ENCODE results near the gene GGT1. TPM values are rescaled to one million over a fixed set of nuclear protein-coding genes. Genes with fewer than 3 reads are reported as not detected.
A peak's percentile ranks its signal among the peaks of the same experiment; 100 is the strongest.
"Not testable (repeated sequence)": the region's sequence is repeated elsewhere in the genome, so short reads cannot be mapped to it uniquely, and the experiment has no call there.

The GGT1 gene
- total and polyA plus RNA-seq, 5 donors from 2014 or later, result 12.9 to 23.4 (median 16.8) TPM

DNA sequence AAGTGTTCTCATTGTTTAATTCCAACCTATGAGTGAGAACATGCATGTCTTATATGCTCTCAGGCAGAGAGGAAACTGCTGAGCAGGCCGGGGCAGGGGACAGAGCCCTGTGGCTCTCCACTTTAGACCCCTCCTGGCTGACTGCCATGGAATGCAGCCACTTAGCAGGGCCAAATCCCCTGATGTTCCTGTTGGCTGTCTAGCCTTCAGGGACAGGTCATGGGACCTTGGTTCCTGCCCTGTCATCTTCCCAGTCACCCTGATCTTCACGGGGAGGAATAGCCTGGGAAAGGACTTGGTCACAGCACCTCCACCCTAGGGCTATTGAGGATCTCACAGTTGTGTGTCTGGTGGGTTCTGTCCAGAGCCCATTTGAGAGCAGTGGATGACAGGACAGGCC is 3.3 kb downstream of the GGT1 start:
- Mint-ChIP-seq H3K4me3 (peak overlapping the region in 2 of 4 donors; percentile 22 to 47), H3K27ac (peak overlapping the region in 2 of 3 donors; percentile 20 to 25), H3K4me1 (peaks cover 4 to 39% (median 13%) of the 10 kb centered on the region in 4 donors)
- not testable (repeated sequence) for ATAC-seq (ENCODE audit: low read depth in 2 of 2); H3K27me3 Mint-ChIP-seq; H3K36me3 ChIP-seq (ENCODE audit: control insufficient read depth, insufficient read depth, low read length); H3K36me3 Mint-ChIP-seq; H3K9me3 Mint-ChIP-seq; H3K9me3 ChIP-seq (ENCODE audit: control insufficient read depth in 2 of 2, low read length in 2 of 2); H3K27ac ChIP-seq (ENCODE audit: insufficient read depth, low read length, poor library complexity, severe bottlenecking); H3K27me3 ChIP-seq (ENCODE audit: control insufficient read depth, insufficient read depth, low read length); DNase-seq; H3K4me3 ChIP-seq (ENCODE audit: low read depth, low read length)
- H3K4me1 ChIP-seq (ENCODE audit: control insufficient read depth, insufficient read depth, low read length, poor library complexity, severe bottlenecking), result peaks cover 12% of the 10 kb centered on the region

DNA sequence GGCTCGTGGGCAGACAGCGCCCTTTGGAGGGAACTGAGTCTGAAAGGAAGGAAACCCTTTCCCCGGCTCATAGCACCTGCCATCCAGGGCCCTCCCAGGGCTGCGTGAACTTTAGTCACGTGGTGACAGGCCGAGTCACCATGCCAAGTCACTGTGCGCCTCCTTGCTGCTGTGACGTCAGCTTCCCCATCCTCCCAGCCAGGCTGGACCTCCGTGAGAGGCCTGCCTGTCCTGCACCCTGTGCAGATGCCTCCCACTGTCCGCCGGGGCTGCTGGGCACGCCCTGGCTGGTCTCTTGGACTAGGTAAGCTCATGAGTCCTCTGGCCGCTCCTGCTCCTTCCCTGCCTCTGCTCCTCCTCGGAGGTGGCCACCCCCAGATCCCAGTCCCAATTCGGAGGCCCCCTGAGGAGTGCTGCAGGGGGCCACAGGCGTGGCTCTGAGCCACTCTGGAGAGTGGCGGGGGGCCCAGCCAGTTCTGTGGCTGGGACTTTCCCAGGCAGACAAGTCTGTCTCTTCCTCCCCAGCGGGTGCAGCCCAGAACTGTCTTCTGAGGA is 4.5 kb downstream of the GGT1 start:
- H3K9me3 ChIP-seq (ENCODE audit: control insufficient read depth in 2 of 2, low read length in 2 of 2); H3K27me3 ChIP-seq (ENCODE audit: control insufficient read depth, insufficient read depth, low read length); H3K9me3 Mint-ChIP-seq; H3K36me3 ChIP-seq (ENCODE audit: control insufficient read depth, insufficient read depth, low read length); H3K36me3 Mint-ChIP-seq; H3K27me3 Mint-ChIP-seq; H3K4me1 ChIP-seq (ENCODE audit: control insufficient read depth, insufficient read depth, low read length, poor library complexity, severe bottlenecking): not testable (repeated sequence)
- Histone ChIP-seq H3K27ac (ENCODE audit: insufficient read depth, low read length, poor library complexity, severe bottlenecking) (peak overlapping the region; percentile 72), H3K4me3 (ENCODE audit: low read depth, low read length) (peak overlapping the region; percentile 13)
- Mint-ChIP-seq H3K4me1 (peaks cover 4 to 34% (median 13%) of the 10 kb centered on the region in 4 donors), H3K27ac (peak overlapping the region; percentile 91 to 98 (median 96)), H3K4me3 (peak overlapping the region; percentile 81 to 99 (median 90))
- DNase-seq (peak; percentile 32 to 85 (median 41)), ATAC-seq (ENCODE audit: low read depth in 2 of 2) (peak; percentile 81 to 83)

DNA sequence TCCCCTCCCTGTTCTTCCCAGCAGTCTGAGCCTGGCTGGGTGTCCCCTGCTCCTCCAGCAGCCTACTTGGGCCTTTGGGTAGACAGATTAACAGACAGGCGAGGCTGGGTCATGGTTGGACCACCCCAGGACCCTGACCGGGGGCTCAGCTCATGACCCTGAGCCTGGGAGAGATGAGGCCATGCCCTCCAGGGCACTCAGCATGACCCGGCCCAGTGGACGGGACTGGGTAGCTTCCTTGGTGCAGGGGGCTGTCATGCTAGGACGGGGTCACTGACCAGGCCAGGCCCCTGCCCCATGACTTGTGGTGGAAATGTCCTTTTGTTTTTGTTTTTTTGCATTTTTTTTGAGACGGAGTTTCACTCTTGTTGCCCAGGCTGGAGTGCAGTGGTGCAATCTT is 5.3 kb downstream of the GGT1 start:
- H3K4me3 ChIP-seq (ENCODE audit: low read depth, low read length); ATAC-seq (ENCODE audit: low read depth in 2 of 2); H3K9me3 Mint-ChIP-seq; H3K36me3 Mint-ChIP-seq; H3K27me3 ChIP-seq (ENCODE audit: control insufficient read depth, insufficient read depth, low read length); H3K27me3 Mint-ChIP-seq; H3K9me3 ChIP-seq (ENCODE audit: control insufficient read depth in 2 of 2, low read length in 2 of 2); DNase-seq; H3K4me1 ChIP-seq (ENCODE audit: control insufficient read depth, insufficient read depth, low read length, poor library complexity, severe bottlenecking); H3K36me3 ChIP-seq (ENCODE audit: control insufficient read depth, insufficient read depth, low read length): not testable (repeated sequence)
- peak overlapping the region; percentile 81 to 99 (median 90) for H3K4me3 Mint-ChIP-seq
- H3K27ac Mint-ChIP-seq, result peak overlapping the region; percentile 63 to 98 (median 96)
- H3K27ac ChIP-seq (ENCODE audit: insufficient read depth, low read length, poor library complexity, severe bottlenecking), result peak overlapping the region; percentile 72
- peaks cover 4 to 32% (median 12%) of the 10 kb centered on the region in 4 donors for H3K4me1 Mint-ChIP-seq

DNA sequence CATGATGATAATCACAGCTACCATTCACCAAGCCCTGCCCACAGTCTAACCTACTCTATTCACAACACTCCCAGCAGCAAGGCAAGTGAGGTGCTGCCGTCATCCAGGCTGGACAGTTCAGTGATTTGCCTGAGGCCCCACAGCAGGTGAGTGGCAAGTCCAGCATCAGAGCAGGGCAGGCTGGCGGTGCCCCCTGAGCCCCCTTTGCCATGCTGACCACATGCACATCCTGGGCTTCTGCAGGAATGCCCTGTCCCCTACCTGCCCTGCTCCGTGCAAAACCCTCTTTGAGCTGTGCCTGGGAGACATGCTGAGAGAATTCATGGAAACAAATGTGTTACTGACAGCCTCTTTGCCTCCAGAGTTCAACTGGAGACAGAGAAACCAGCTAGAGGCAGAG is 6.9 kb downstream of the GGT1 start:
- not testable (repeated sequence) for H3K27ac ChIP-seq (ENCODE audit: insufficient read depth, low read length, poor library complexity, severe bottlenecking); H3K27ac Mint-ChIP-seq; ATAC-seq (ENCODE audit: low read depth in 2 of 2); H3K27me3 ChIP-seq (ENCODE audit: control insufficient read depth, insufficient read depth, low read length); H3K4me3 Mint-ChIP-seq; H3K36me3 Mint-ChIP-seq; H3K9me3 Mint-ChIP-seq; H3K4me1 ChIP-seq (ENCODE audit: control insufficient read depth, insufficient read depth, low read length, poor library complexity, severe bottlenecking); DNase-seq; H3K4me3 ChIP-seq (ENCODE audit: low read depth, low read length); H3K27me3 Mint-ChIP-seq; H3K9me3 ChIP-seq (ENCODE audit: control insufficient read depth in 2 of 2, low read length in 2 of 2); H3K36me3 ChIP-seq (ENCODE audit: control insufficient read depth, insufficient read depth, low read length)
- peaks cover 0 to 17% (median 3%) of the 10 kb centered on the region in 4 donors for H3K4me1 Mint-ChIP-seq

DNA sequence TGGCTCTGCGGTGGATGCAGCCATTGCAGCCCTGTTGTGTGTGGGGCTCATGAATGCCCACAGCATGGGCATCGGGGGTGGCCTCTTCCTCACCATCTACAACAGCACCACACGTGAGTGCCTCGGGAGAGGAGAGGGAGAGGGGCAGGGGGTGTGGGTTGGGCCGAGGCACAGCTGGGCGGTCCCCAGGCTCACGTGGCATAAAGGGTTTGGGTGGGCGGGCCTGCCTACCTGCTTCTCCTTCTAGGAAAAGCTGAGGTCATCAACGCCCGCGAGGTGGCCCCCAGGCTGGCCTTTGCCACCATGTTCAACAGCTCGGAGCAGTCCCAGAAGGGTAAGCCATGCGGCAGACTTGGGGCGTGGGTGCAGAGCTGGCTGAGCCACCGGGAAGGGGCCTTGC is 11.8 kb downstream of the GGT1 start:
- not testable (repeated sequence) for H3K36me3 Mint-ChIP-seq; ATAC-seq (ENCODE audit: low read depth in 2 of 2); H3K27me3 ChIP-seq (ENCODE audit: control insufficient read depth, insufficient read depth, low read length); H3K9me3 Mint-ChIP-seq; H3K27me3 Mint-ChIP-seq; H3K4me1 ChIP-seq (ENCODE audit: control insufficient read depth, insufficient read depth, low read length, poor library complexity, severe bottlenecking); DNase-seq; H3K4me1 Mint-ChIP-seq; H3K27ac ChIP-seq (ENCODE audit: insufficient read depth, low read length, poor library complexity, severe bottlenecking); H3K4me3 ChIP-seq (ENCODE audit: low read depth, low read length); H3K27ac Mint-ChIP-seq; H3K36me3 ChIP-seq (ENCODE audit: control insufficient read depth, insufficient read depth, low read length); H3K4me3 Mint-ChIP-seq; H3K9me3 ChIP-seq (ENCODE audit: control insufficient read depth in 2 of 2, low read length in 2 of 2)

DNA sequence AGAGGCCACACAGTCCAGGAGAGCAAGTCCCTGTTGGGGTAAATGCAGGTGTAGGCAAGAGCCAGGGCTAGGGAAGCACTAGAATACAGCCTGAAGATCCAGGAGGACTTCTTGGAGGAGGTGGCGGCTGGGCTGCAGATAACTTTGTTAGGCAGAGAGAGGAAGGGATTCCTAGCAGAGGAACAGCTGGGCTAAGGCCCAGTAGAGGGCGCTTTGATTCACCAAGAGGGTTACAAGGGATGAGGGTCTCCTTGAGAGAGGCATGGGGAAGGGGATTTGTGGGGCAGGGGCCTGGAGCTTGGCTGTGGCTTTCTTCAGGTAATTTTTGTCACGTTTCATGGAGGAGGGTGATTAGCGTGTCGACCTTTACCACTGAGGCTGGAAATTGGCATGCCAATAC is 18.3 kb downstream of the GGT1 start:
- H3K9me3 Mint-ChIP-seq; H3K27ac ChIP-seq (ENCODE audit: insufficient read depth, low read length, poor library complexity, severe bottlenecking); ATAC-seq (ENCODE audit: low read depth in 2 of 2); H3K27me3 Mint-ChIP-seq; H3K4me1 ChIP-seq (ENCODE audit: control insufficient read depth, insufficient read depth, low read length, poor library complexity, severe bottlenecking); DNase-seq; H3K36me3 Mint-ChIP-seq; H3K9me3 ChIP-seq (ENCODE audit: control insufficient read depth in 2 of 2, low read length in 2 of 2); H3K27ac Mint-ChIP-seq; H3K4me3 ChIP-seq (ENCODE audit: low read depth, low read length); H3K27me3 ChIP-seq (ENCODE audit: control insufficient read depth, insufficient read depth, low read length); H3K4me1 Mint-ChIP-seq; H3K36me3 ChIP-seq (ENCODE audit: control insufficient read depth, insufficient read depth, low read length); H3K4me3 Mint-ChIP-seq: not testable (repeated sequence)

DNA sequence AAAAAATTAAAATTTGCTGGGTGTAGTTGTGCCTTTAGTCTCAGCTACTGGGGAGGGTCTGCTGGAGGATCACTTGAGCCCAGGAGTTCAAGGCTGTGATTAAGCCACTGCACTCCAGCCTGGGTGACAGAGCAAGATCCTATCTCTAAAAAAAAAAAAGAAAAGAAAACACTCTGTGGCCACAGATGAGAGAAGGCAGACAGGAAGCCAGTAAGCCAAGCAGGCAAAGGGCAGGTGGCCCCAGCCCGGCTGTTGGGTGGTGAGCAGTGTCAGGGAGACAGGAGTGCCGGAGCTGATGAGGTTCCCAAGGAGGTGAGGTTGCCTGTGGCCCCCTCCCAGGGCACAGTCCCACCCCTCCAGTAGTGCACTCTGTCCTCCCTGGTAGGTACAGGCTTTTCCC is 19.6 kb downstream of the GGT1 start:
- not testable (repeated sequence) for H3K27ac ChIP-seq (ENCODE audit: insufficient read depth, low read length, poor library complexity, severe bottlenecking); H3K4me1 Mint-ChIP-seq; H3K4me1 ChIP-seq (ENCODE audit: control insufficient read depth, insufficient read depth, low read length, poor library complexity, severe bottlenecking); H3K27ac Mint-ChIP-seq; H3K27me3 ChIP-seq (ENCODE audit: control insufficient read depth, insufficient read depth, low read length); H3K9me3 Mint-ChIP-seq; H3K36me3 ChIP-seq (ENCODE audit: control insufficient read depth, insufficient read depth, low read length); H3K36me3 Mint-ChIP-seq; H3K4me3 ChIP-seq (ENCODE audit: low read depth, low read length); H3K9me3 ChIP-seq (ENCODE audit: control insufficient read depth in 2 of 2, low read length in 2 of 2); ATAC-seq (ENCODE audit: low read depth in 2 of 2); H3K27me3 Mint-ChIP-seq; H3K4me3 Mint-ChIP-seq
- peak in 1 of 3 donors; percentile 38 for DNase-seq

DNA sequence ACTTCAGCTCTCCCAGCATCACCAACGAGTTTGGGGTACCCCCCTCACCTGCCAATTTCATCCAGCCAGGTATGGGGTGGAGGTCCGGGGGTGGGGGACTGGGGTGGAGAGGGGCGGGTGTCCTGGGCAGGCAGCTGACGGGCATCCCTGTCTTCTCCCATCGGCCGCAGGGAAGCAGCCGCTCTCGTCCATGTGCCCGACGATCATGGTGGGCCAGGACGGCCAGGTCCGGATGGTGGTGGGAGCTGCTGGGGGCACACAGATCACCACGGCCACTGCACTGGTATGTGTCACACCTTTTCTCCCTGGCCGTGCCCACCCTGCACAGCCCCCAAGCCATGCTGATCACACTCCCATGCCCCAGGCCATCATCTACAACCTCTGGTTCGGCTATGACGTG is 24.9 kb downstream of the GGT1 start:
- not testable (repeated sequence) for H3K27me3 Mint-ChIP-seq; H3K27ac ChIP-seq (ENCODE audit: insufficient read depth, low read length, poor library complexity, severe bottlenecking); H3K4me3 ChIP-seq (ENCODE audit: low read depth, low read length); H3K36me3 Mint-ChIP-seq; H3K9me3 Mint-ChIP-seq; DNase-seq; H3K27me3 ChIP-seq (ENCODE audit: control insufficient read depth, insufficient read depth, low read length); H3K9me3 ChIP-seq (ENCODE audit: control insufficient read depth in 2 of 2, low read length in 2 of 2); ATAC-seq (ENCODE audit: low read depth in 2 of 2); H3K27ac Mint-ChIP-seq; H3K36me3 ChIP-seq (ENCODE audit: control insufficient read depth, insufficient read depth, low read length); H3K4me1 Mint-ChIP-seq; H3K4me1 ChIP-seq (ENCODE audit: control insufficient read depth, insufficient read depth, low read length, poor library complexity, severe bottlenecking); H3K4me3 Mint-ChIP-seq
